H1 (cell line): Measurements from ENCODE around the gene TOMM34.

Source experiments
- CHD2 ChIP-seq: IDR thresholded peaks from 2 replicates; pipeline ENCODE4 v1.6.1; 2012; ENCODE audit warnings: low read length, improper control_type of control experiment
- CREB1 ChIP-seq: IDR thresholded peaks from 2 replicates; pipeline ENCODE4 v1.6.1; 2012; ENCODE audit warnings: inconsistent platforms
- EP300 ChIP-seq, 2 experiments: IDR thresholded peaks; 1 replicate in 1 of 2; 2 replicates in 1 of 2; pipeline ENCODE4 v1.6.1; 2011 to 2012; ENCODE audit warnings: low read depth in 2 of 2, low read length in 2 of 2, mild to moderate bottlenecking in 2 of 2, borderline replicate concordance in 1 of 2, inconsistent platforms in 1 of 2, moderate library complexity in 1 of 2
- EZH2 ChIP-seq: fragments of 200-600 bp; sonication (generic); IDR thresholded peaks from 2 replicates; pipeline ENCODE4 v1.7.1; 2012; ENCODE audit warnings: low read depth, mild to moderate bottlenecking, moderate library complexity, low read length, inconsistent platforms; ENCODE audit not compliant: severe bottlenecking
- GABPA ChIP-seq: IDR thresholded peaks from 2 replicates; pipeline ENCODE4 v1.6.1; 2011; ENCODE audit warnings: mild to moderate bottlenecking, low read length, moderate library complexity, borderline replicate concordance; ENCODE audit not compliant: insufficient read depth
- POLR2A ChIP-seq, 2 experiments: IDR thresholded peaks; 1 replicate in 1 of 2; 2 replicates in 1 of 2; pipeline ENCODE4 v1.6.1; 2011; ENCODE audit warnings: low read depth in 2 of 2, low read length in 2 of 2, mild to moderate bottlenecking in 2 of 2; ENCODE audit errors: control extremely low read depth in 1 of 2
- POLR2AphosphoS5 ChIP-seq: IDR thresholded peaks from 2 replicates; pipeline ENCODE4 v1.6.1; 2011; ENCODE audit warnings: low read depth, low read length
- RFX5 ChIP-seq: IDR thresholded peaks from 2 replicates; pipeline ENCODE4 v1.6.1; 2011; ENCODE audit warnings: low read depth, low read length, improper control_type of control experiment, borderline replicate concordance
- SP1 ChIP-seq: IDR thresholded peaks from 2 replicates; pipeline ENCODE4 v1.6.1; 2011; ENCODE audit warnings: low read depth, low read length
- SP2 ChIP-seq: IDR thresholded peaks from 2 replicates; pipeline ENCODE4 v1.6.1; 2012; ENCODE audit warnings: mild to moderate bottlenecking, low read length, inconsistent platforms
- TAF1 ChIP-seq: IDR thresholded peaks from 2 replicates; pipeline ENCODE4 v1.6.1; 2011; ENCODE audit warnings: mild to moderate bottlenecking, low read depth, low read length
- YY1 ChIP-seq: IDR thresholded peaks from 2 replicates; pipeline ENCODE4 v1.6.1; 2011; ENCODE audit warnings: low read depth, mild to moderate bottlenecking, low read length
- TF ChIP-seq, protein P1 (sequence below), 3 experiments: IDR thresholded peaks; 1 replicate in 2 of 3; 2 replicates in 1 of 3; pipeline versions ENCODE4 v1.5.1 to v1.6.1; 2011; ENCODE audit warnings: low read length in 3 of 3, mild to moderate bottlenecking in 3 of 3, inconsistent platforms in 2 of 3, low read depth in 1 of 3, moderate library complexity in 1 of 3; ENCODE audit not compliant: insufficient read depth in 1 of 3; ENCODE audit errors: control extremely low read depth in 1 of 3

DNA sequence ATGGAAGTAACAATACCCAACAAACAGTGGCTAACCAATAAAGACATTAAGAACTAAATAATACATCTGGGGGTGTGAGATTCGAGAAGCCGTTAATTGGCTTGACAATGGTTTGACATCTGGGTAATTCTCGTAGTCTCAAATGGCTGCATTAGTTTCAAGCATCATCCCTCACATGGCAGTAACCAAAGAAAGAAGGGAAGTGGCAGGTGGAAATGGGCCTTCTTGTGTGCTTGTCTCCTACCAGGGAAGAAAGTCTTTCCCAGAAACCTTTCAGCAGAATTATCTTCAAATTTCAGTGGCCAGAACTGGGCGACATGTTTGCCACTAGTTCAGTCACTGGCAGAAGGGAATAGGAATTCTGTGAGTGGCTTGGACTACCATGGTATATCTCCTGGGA, 16.5 kb upstream of the TOMM34 start:
- TF ChIP-seq EZH2 (no peak), RFX5 (no peak), CREB1 (no peak), POLR2AphosphoS5 (no peak), SP2 (no peak), CHD2 (no peak), EP300 (IDR thresholded peaks at IDR 0.05; ENCODE audit: borderline replicate concordance in 1 of 2, low read depth in 2 of 2, low read length in 2 of 2) (no peak), GABPA (no peak), TAF1 (no peak), SP1 (no peak), YY1 (no peak), POLR2A (IDR thresholded peaks at IDR 0.05; ENCODE audit: control extremely low read depth in 1 of 2, low read depth in 2 of 2, low read length in 2 of 2) (no peak)
- TF ChIP-seq, protein P1, sequence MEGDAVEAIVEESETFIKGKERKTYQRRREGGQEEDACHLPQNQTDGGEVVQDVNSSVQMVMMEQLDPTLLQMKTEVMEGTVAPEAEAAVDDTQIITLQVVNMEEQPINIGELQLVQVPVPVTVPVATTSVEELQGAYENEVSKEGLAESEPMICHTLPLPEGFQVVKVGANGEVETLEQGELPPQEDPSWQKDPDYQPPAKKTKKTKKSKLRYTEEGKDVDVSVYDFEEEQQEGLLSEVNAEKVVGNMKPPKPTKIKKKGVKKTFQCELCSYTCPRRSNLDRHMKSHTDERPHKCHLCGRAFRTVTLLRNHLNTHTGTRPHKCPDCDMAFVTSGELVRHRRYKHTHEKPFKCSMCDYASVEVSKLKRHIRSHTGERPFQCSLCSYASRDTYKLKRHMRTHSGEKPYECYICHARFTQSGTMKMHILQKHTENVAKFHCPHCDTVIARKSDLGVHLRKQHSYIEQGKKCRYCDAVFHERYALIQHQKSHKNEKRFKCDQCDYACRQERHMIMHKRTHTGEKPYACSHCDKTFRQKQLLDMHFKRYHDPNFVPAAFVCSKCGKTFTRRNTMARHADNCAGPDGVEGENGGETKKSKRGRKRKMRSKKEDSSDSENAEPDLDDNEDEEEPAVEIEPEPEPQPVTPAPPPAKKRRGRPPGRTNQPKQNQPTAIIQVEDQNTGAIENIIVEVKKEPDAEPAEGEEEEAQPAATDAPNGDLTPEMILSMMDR (IDR thresholded peaks at IDR 0.05; ENCODE audit: control extremely low read depth in 1 of 3, insufficient read depth in 1 of 3, low read depth in 1 of 3, low read length in 3 of 3): no peak
